ENCODE measurements around the gene F11R. TPM values are rescaled to one million over a fixed set of nuclear protein-coding genes. Genes with fewer than 3 reads are reported as not detected.

The F11R gene
- total and polyA plus RNA-seq, 2 donors (not counting 3 experiments of a cell fraction or from before 2014, with no cell fraction given), result 97.0 to 124 TPM

DNA sequence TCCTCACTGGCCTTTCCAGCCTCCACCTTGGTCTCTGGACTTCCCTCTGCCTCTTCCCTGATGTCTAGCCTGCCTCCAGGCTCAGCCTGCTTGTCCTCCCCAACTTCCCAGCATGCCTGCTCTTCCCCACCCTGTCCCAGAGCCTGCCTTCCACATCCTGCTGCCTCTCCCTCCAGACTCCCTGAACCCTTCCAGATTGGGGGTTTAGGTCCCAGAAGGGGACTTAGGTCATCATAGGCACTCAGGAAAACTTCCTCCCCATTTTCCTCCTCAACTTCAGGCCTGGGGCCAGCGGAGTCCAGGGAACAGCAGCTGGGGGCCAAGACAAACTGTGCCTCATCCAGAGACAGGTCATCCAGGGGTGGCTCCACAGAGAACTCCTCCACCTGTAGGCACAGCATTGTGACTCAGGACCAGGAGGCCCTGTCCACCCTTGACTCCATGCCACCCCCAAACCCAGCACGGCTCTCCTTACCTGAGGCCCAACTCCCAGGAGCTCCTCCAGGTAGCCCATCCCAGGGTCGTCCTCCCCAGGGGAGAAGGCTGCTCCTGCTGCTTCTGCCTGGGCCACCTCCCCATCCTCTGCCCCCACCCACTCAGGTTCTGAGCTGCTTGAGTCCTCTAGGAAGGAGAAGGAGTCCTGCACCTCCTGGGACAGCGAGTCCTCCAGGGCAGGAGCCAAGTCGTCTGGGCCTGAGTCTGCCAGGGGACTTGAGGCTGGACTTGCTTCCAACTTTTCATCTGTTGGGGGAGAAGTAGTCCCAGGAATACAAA is 28.2 kb upstream of the F11R start:
- CTCF ChIA-PET, result no interaction called here
- Histone ChIP-seq H3K4me1 (ENCODE audit: control insufficient read depth, extremely low read depth, insufficient read depth, low read length) (peaks cover 9% of the 10 kb centered on the region), H3K4me2 (ENCODE audit: insufficient read depth, low read length) (no peak overlapping the region), H3K9ac (replicated peaks; ENCODE audit: extremely low read depth, insufficient read depth, low read length) (no peak overlapping the region), H3K27me3 (ENCODE audit: control insufficient read depth in 2 of 2, insufficient read depth in 2 of 2, low read length in 2 of 2) (no peaks in the 10 kb centered on the region), H4K20me1 (replicated peaks; ENCODE audit: control insufficient read depth, extremely low read depth, insufficient read depth, low read length) (no peaks in the 10 kb centered on the region), H2AFZ (ENCODE audit: low read depth, low read length) (no peak overlapping the region), H3K4me3 (replicated peaks in 1 of 3; ENCODE audit: insufficient read depth in 1 of 3, low read depth in 1 of 3, low read length in 3 of 3) (no peak overlapping the region), H3K27ac (ENCODE audit: insufficient read depth, low read depth, low read length) (no peak overlapping the region), H3K9me3 (replicated peaks; ENCODE audit: control insufficient read depth, insufficient read depth, low read length) (no peaks in the 10 kb centered on the region), H3K79me2 (ENCODE audit: control insufficient read depth, insufficient read depth, low read length) (peaks cover 11% of the 10 kb centered on the region), H3K36me3 (ENCODE audit: control insufficient read depth in 2 of 2, extremely low read depth in 1 of 2, insufficient read depth in 2 of 2, low read length in 2 of 2) (no peaks in the 10 kb centered on the region), H3K9me1 (replicated peaks; ENCODE audit: control insufficient read depth, extremely low read depth, insufficient read depth, low read length) (no peaks in the 10 kb centered on the region)
- DNase-seq (ENCODE audit: low read depth, low spot score), result no peak
- BruUV-seq (replicated peaks), result no TSS peak
- intact Hi-C loops (cut with micrococcal nuclease), result no loop called here
- TF ChIP-seq, protein P1, sequence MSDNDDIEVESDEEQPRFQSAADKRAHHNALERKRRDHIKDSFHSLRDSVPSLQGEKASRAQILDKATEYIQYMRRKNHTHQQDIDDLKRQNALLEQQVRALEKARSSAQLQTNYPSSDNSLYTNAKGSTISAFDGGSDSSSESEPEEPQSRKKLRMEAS (IDR thresholded peaks at IDR 0.05; ENCODE audit: insufficient read depth, insufficient read length), result no peak
- TF ChIP-seq MYC (IDR thresholded peaks at IDR 0.05; ENCODE audit: low read depth, low read length) (no peak), POLR2AphosphoS5 (IDR thresholded peaks at IDR 0.05; ENCODE audit: insufficient read depth, low read depth, low read length) (no peak), JUN (IDR thresholded peaks at IDR 0.05; ENCODE audit: borderline replicate concordance, insufficient read depth, insufficient read length, low read depth) (no peak)
- dilution Hi-C loops (cut with MboI; ENCODE audit: extremely low pct_ligation_motif_present, low sequenced_read_pairs), result no loop called here
- FAIRE-seq, result no peak
- POLR2A ChIA-PET, result no interaction called here

DNA sequence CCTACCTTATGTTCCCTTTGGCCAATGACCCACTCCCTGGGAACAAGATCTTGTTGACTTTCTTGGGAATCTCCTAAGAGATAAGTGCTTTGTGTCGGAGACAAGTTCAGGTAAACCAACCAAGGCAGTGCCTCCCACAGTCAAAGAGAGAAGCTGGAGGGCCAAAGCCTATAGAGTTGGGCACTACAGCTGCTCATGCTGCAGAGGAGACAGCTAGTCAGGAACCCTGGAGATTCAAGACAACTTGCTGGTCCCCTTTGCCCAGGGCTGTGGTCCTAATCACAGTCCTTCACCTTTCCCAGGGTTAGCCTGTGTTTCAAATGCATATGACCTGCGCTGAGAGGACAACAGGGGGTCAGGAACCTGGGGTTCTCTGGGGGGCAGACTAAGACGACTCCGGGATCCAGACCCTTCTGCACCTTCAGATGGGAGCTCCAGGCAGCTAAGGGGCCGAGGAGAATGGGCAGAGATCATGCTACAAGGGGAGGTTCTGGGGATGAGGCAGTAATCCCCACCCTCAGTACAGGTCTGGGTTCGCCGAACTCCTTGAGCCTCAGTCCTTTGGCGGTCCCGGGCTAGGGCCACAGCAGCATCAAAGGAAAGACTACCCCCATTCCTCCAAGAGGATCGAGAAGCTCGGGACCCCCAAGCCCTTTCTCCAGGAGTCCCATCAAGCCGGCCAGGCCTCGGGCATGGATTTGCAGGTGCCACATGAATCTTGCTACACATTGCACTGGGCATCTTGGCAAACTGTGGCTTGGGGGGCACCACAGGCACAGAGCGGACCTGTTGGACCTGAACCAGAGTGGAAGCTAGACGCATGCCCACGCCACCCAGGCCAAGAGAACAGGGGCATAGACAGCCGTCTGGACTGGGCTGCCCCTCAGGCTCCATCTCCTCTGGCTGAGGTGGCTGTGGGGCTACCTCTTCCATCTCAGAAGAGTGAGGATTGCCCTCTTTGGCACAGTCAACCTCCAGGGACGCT is 26.8 kb upstream of the F11R start:
- BruUV-seq (replicated peaks), result no TSS peak
- dilution Hi-C loops (cut with MboI; ENCODE audit: extremely low pct_ligation_motif_present, low sequenced_read_pairs) (no loop called here), intact Hi-C loops (cut with micrococcal nuclease) (no loop called here)
- Histone ChIP-seq H3K27me3 (ENCODE audit: control insufficient read depth in 2 of 2, insufficient read depth in 2 of 2, low read length in 2 of 2) (no peaks in the 10 kb centered on the region), H4K20me1 (replicated peaks; ENCODE audit: control insufficient read depth, extremely low read depth, insufficient read depth, low read length) (no peaks in the 10 kb centered on the region), H3K4me3 (replicated peaks in 1 of 3; ENCODE audit: insufficient read depth in 1 of 3, low read depth in 1 of 3, low read length in 3 of 3) (no peak overlapping the region), H3K9me1 (replicated peaks; ENCODE audit: control insufficient read depth, extremely low read depth, insufficient read depth, low read length) (no peaks in the 10 kb centered on the region), H3K79me2 (ENCODE audit: control insufficient read depth, insufficient read depth, low read length) (peaks cover 12% of the 10 kb centered on the region), H2AFZ (ENCODE audit: low read depth, low read length) (no peak overlapping the region), H3K4me2 (ENCODE audit: insufficient read depth, low read length) (no peak overlapping the region), H3K9ac (replicated peaks; ENCODE audit: extremely low read depth, insufficient read depth, low read length) (no peak overlapping the region), H3K4me1 (ENCODE audit: control insufficient read depth, extremely low read depth, insufficient read depth, low read length) (peaks cover 10% of the 10 kb centered on the region), H3K36me3 (ENCODE audit: control insufficient read depth in 2 of 2, extremely low read depth in 1 of 2, insufficient read depth in 2 of 2, low read length in 2 of 2) (no peaks in the 10 kb centered on the region), H3K9me3 (replicated peaks; ENCODE audit: control insufficient read depth, insufficient read depth, low read length) (no peaks in the 10 kb centered on the region), H3K27ac (ENCODE audit: insufficient read depth, low read depth, low read length) (no peak overlapping the region)
- ChIA-PET POLR2A (no interaction called here), CTCF (interaction anchor here (0.9 to 11.0 kb wide), 3 partner anchors 23 to 52 kb away, joined by 3 to 181 read pairs (median 3); no protein-coding TSS in a partner anchor)
- TF ChIP-seq EZH2 (IDR thresholded peaks at IDR 0.05; ENCODE audit: borderline replicate concordance, low read depth, low read length, severe bottlenecking) (no peak), POLR2AphosphoS5 (IDR thresholded peaks at IDR 0.05; ENCODE audit: insufficient read depth, low read depth, low read length) (no peak), FOS (IDR thresholded peaks at IDR 0.05; ENCODE audit: borderline replicate concordance, insufficient read depth, low read length) (no peak), MYC (IDR thresholded peaks at IDR 0.05; ENCODE audit: low read depth, low read length) (no peak), POLR2A (IDR thresholded peaks at IDR 0.05; ENCODE audit: low read depth, low read length) (no peak), JUN (IDR thresholded peaks at IDR 0.05; ENCODE audit: borderline replicate concordance, insufficient read depth, insufficient read length, low read depth) (no peak), GATA2 (IDR thresholded peaks at IDR 0.05; ENCODE audit: insufficient read depth, insufficient read length, low read depth, low read length) (no peak)
- TF ChIP-seq, protein P1 (IDR thresholded peaks at IDR 0.05; ENCODE audit: insufficient read depth, insufficient read length), result no peak
- TF ChIP-seq, protein P2, sequence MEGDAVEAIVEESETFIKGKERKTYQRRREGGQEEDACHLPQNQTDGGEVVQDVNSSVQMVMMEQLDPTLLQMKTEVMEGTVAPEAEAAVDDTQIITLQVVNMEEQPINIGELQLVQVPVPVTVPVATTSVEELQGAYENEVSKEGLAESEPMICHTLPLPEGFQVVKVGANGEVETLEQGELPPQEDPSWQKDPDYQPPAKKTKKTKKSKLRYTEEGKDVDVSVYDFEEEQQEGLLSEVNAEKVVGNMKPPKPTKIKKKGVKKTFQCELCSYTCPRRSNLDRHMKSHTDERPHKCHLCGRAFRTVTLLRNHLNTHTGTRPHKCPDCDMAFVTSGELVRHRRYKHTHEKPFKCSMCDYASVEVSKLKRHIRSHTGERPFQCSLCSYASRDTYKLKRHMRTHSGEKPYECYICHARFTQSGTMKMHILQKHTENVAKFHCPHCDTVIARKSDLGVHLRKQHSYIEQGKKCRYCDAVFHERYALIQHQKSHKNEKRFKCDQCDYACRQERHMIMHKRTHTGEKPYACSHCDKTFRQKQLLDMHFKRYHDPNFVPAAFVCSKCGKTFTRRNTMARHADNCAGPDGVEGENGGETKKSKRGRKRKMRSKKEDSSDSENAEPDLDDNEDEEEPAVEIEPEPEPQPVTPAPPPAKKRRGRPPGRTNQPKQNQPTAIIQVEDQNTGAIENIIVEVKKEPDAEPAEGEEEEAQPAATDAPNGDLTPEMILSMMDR (IDR thresholded peaks at IDR 0.05; ENCODE audit: extremely low read depth in 1 of 2, insufficient read depth in 1 of 2, low read depth in 1 of 2, low read length in 2 of 2), result no peak
- FAIRE-seq, result no peak
- DNase-seq (ENCODE audit: low read depth, low spot score), result no peak
